Measurements from ENCODE around the gene ELOVL1. TPM values are rescaled to one million over a fixed set of nuclear protein-coding genes. Genes with fewer than 3 reads are reported as not detected.

Gene ELOVL1
- total RNA-seq, 4 donors from 2014 or later: 25.7 to 63.2 (median 49.1) TPM

DNA sequence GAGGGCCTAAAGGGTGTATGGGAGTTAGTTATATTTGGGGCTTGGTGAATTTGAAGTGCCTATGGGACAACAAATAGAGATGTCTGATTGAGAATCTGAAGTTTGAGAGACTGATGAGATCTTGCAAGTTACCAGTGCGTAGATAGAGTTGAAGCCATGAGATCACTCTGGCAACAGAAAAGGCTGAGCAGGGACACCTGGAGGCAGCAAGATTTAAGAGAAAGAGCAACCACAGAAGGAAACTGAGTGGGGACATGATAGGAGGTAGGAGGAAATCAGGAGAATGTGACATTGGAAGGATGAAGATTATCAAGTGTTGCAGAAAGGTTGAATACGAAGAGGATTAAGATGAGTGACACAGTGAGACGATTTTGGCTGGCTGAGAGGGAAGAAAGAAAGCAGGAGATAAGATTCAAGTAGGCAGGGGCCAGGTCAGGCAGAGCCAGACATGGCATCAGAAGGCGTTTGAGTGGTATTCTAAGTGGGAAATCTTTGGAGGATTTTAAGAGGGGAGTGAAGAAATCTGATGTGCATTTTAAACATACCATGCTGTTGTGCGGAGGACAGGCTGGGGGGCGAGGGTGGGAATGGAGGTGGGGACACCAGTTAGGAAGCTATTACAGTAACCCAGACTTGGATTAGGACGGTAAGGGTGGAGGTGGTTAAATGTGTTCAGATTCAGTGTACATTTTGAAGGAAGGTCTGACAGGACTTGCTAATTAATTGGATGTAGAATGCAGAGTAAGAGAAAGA lies 33.2 kb downstream of the ELOVL1 start:
- WGBS: 84% methylated on average over 7 of the region's 7 CpGs
- H3K36me3 ChIP-seq: no peaks in the 10 kb centered on the region
- no peak overlapping the region for H3K27ac ChIP-seq (replicated peaks in 1 of 4)
- H3K9me3 ChIP-seq: no peaks in the 10 kb centered on the region
- H3K27me3 ChIP-seq: no peaks in the 10 kb centered on the region
- peaks cover 0 to 12% (median 9%) of the 10 kb centered on the region in 4 donors for H3K4me1 ChIP-seq
- TF ChIP-seq EP300 (IDR thresholded peaks at IDR 0.05): no peak
- no peak for TF ChIP-seq POLR2AphosphoS5 (IDR thresholded peaks at IDR 0.05)
- TF ChIP-seq, protein P1, sequence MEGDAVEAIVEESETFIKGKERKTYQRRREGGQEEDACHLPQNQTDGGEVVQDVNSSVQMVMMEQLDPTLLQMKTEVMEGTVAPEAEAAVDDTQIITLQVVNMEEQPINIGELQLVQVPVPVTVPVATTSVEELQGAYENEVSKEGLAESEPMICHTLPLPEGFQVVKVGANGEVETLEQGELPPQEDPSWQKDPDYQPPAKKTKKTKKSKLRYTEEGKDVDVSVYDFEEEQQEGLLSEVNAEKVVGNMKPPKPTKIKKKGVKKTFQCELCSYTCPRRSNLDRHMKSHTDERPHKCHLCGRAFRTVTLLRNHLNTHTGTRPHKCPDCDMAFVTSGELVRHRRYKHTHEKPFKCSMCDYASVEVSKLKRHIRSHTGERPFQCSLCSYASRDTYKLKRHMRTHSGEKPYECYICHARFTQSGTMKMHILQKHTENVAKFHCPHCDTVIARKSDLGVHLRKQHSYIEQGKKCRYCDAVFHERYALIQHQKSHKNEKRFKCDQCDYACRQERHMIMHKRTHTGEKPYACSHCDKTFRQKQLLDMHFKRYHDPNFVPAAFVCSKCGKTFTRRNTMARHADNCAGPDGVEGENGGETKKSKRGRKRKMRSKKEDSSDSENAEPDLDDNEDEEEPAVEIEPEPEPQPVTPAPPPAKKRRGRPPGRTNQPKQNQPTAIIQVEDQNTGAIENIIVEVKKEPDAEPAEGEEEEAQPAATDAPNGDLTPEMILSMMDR (IDR thresholded peaks at IDR 0.05): no peak
- TF ChIP-seq POLR2A (IDR thresholded peaks at IDR 0.05; ENCODE audit: low read depth): no peak
- intact Hi-C loops (cut with DNase I): no loop called here
- H3K4me3 ChIP-seq: no peak overlapping the region
- no peak for DNase-seq (ENCODE audit: extremely low spot score)

DNA sequence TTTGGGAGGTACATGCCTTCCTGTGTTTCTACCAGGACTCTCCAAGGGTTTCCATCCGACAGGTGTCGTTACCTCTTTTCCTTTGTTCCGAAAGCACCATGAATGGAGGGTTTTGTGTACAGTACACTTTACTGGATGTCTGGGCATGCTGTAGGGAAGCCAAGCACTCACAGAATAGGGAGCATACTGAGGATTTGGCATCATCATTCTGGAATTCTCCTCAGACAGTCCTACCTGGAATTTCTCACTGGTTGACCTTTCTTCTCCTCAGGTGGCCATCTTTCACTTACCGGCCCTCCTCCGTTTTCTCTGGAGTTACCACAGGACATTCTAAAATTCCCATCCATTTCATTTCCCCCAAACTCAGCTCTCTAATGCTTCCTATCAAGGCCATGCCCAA lies 36.1 kb downstream of the ELOVL1 start:
- WGBS: over 99% methylated on average over 5 of the region's 5 CpGs
- intact Hi-C loops (cut with DNase I): no loop called here

DNA sequence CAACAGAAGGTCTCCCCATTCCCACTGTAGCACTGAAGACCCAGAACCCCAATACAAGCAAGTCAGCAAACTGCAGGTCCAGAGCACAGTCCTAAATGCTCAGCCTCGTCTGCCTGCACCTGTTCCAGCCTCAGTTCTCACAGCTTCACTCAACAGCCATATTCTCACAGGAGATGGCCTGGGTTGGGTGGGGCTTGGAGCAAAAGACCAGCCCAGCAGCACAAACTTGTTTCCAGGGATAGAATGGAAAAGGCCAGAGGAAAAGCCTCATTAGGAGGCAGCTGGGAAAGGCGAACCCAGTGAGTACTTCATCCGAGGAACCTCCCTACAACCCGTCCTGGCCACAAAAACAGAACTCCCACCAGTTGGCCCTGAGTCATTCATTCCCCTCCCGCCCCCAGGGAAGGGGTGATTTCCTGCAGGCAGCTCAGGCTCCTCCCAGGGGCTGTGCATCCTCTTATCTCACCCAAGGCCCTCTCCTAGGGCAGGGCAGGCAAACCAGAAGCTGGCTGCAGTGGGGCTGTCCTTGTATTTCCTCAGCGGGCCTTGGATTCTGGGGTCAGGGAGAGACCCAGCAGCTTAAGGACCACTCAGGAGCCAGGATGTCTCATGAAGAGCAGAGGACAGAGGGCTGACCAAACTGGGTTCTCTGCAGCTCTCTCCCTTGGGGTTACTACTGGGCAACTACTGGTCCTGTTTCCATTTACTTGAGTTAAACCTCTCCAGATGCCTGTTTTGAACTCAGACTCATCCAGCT lies 37.6 kb downstream of the ELOVL1 start:
- DNase-seq (ENCODE audit: extremely low spot score): no peak
- Histone ChIP-seq H3K27ac (replicated peaks in 1 of 4) (peak overlapping the region in 1 of 4 donors; percentile 18), H3K36me3 (no peaks in the 10 kb centered on the region), H3K4me3 (no peak overlapping the region), H3K4me1 (peaks cover 0 to 12% (median 10%) of the 10 kb centered on the region in 4 donors), H3K9me3 (peaks cover 0 to 13% (median 0%) of the 10 kb centered on the region in 4 donors), H3K27me3 (no peaks in the 10 kb centered on the region)
- TF ChIP-seq EP300 (IDR thresholded peaks at IDR 0.05) (no peak), POLR2A (IDR thresholded peaks at IDR 0.05; ENCODE audit: low read depth) (no peak), POLR2AphosphoS5 (IDR thresholded peaks at IDR 0.05) (no peak)
- TF ChIP-seq, protein P1 (IDR thresholded peaks at IDR 0.05): no peak
- intact Hi-C loops (cut with DNase I): no loop called here
- 69% methylated on average over 5 of the region's 6 CpGs for WGBS

More for the DNA sequence above, 36.1 kb downstream of the ELOVL1 start:
- no peak for TF ChIP-seq POLR2A (IDR thresholded peaks at IDR 0.05; ENCODE audit: low read depth)
- TF ChIP-seq, protein P1 (IDR thresholded peaks at IDR 0.05): no peak
- TF ChIP-seq EP300 (IDR thresholded peaks at IDR 0.05): no peak
- TF ChIP-seq POLR2AphosphoS5 (IDR thresholded peaks at IDR 0.05): no peak
- Histone ChIP-seq H3K4me1 (peaks cover 0 to 12% (median 10%) of the 10 kb centered on the region in 4 donors), H3K4me3 (no peak overlapping the region), H3K27me3 (no peaks in the 10 kb centered on the region), H3K27ac (replicated peaks in 1 of 4) (no peak overlapping the region), H3K36me3 (no peaks in the 10 kb centered on the region), H3K9me3 (peaks cover 0 to 12% (median 0%) of the 10 kb centered on the region in 4 donors)
- no peak for DNase-seq (ENCODE audit: extremely low spot score)

DNA sequence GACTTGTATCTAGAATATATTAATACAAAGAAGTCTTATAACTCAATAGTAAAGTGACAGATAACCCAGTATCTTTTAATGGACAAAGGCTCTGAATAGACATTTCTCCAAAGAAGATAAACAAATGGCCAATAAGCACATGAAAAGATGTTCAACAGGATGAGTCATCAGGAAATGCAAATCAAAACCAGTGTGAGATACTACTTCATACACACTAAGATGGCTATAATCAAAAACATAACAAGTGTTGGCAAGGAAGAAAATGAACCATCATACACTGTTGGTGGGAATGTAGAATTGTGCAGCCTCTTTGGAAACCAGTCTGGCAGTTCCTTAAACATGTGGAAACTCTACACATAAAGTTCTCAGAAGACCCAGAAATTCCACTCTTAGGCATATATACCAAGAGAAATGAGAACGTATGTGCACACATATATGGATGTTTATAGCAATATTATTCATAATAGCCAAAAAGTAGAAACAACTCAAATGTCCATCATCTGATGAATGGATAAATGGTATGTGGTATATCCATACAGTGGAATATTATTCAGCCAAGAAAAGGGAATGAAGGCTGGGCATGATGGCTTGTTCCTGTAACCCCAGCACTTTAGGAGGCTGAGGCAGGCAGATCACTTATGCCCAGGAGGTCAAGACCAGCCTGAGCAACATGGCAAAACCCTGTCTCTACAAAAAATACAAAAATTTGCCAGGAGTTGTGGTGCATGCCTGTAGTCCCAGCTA lies 40.1 kb downstream of the ELOVL1 start:
- H3K36me3 ChIP-seq: peaks cover 0 to 23% (median 2%) of the 10 kb centered on the region in 4 donors
- intact Hi-C loops (cut with DNase I): no loop called here
- peaks cover 0 to 20% (median 3%) of the 10 kb centered on the region in 4 donors for H3K9me3 ChIP-seq
- TF ChIP-seq, protein P1 (IDR thresholded peaks at IDR 0.05): no peak
- TF ChIP-seq POLR2AphosphoS5 (IDR thresholded peaks at IDR 0.05) (no peak), EP300 (IDR thresholded peaks at IDR 0.05) (no peak), POLR2A (IDR thresholded peaks at IDR 0.05; ENCODE audit: low read depth) (no peak)
- no peak overlapping the region for H3K27ac ChIP-seq (replicated peaks in 1 of 4)
- H3K27me3 ChIP-seq: no peaks in the 10 kb centered on the region
- H3K4me1 ChIP-seq: peaks cover 0 to 12% (median 10%) of the 10 kb centered on the region in 4 donors
- 79% methylated on average over 1 of the region's 1 CpG for WGBS
- DNase-seq (ENCODE audit: extremely low spot score): no peak
- H3K4me3 ChIP-seq: no peak overlapping the region

Measured in esophagus muscularis mucosa (tissue), 4 donors.